GM12878 (cell line): ENCODE results near the gene IL26. TPM values are rescaled to one million over a fixed set of nuclear protein-coding genes. Genes with fewer than 3 reads are reported as not detected.

Experiments used
- TCF12 ChIP-seq: IDR thresholded peaks from 2 replicates; pipeline ENCODE4 v1.6.1; 2011; ENCODE audit warnings: low read depth, mild to moderate bottlenecking, low read length
- ZNF217 ChIP-seq: fragments of 450-650 bp; IDR thresholded peaks from 2 replicates; pipeline ENCODE4 v1.6.1; 2017; ENCODE audit warnings: antibody characterized with exemption, mild to moderate bottlenecking
- polyA plus RNA-seq, 11 experiments: library from polyadenylated mRNA; depleted of rRNA in 4 of 11; unstranded in 6 of 11; stranded (reverse) in 5 of 11; fragments of >200 nt; fragmentation: Nextera tagmentation in 4 of 11; fragmentation: Illumina TruSeq in 1 of 11; extraction: Ambion mirVana in 4 of 11; extraction: Trizol in 1 of 11; gene quantifications; 1 replicate in 1 of 11; 2 replicates in 10 of 11; pipeline versions ENCODE4 v1.2.1 to v1.2.3, GENCODE V29; 2011 to 2016; ENCODE audit warnings: inconsistent platforms in 2 of 11, missing spikeins in 2 of 11, low read depth in 1 of 11
- total RNA-seq, 4 experiments: library from RNA; depleted of rRNA in 3 of 4; stranded (reverse); fragments of >200 nt in 3 of 4; fragmentation: Illumina TruSeq in 1 of 4; extraction: Trizol in 1 of 4; gene quantifications; 2 replicates each; pipeline versions ENCODE4 v1.2.1 to v1.2.3, GENCODE V29; 2013 to 2021
- TF ChIP-seq, protein P1 (sequence below): fragments of 450-650 bp; IDR thresholded peaks from 2 replicates; pipeline ENCODE4 v1.6.1; 2014; ENCODE audit warnings: mild to moderate bottlenecking
- TF ChIP-seq, protein P2 (sequence below): fragments of 450-650 bp; IDR thresholded peaks from 2 replicates; pipeline ENCODE4 v1.6.1; 2017; ENCODE audit warnings: mild to moderate bottlenecking

IL26 gene
- total and polyA plus RNA-seq, 10 of the 15 experiments (the other 5 are each of a cell fraction or from before 2014, with no cell fraction given), result not detected

GRCh38 chr12:68154779-68155178, 70.8 kb downstream of the IL26 start (continued):
- TF ChIP-seq, protein P1, sequence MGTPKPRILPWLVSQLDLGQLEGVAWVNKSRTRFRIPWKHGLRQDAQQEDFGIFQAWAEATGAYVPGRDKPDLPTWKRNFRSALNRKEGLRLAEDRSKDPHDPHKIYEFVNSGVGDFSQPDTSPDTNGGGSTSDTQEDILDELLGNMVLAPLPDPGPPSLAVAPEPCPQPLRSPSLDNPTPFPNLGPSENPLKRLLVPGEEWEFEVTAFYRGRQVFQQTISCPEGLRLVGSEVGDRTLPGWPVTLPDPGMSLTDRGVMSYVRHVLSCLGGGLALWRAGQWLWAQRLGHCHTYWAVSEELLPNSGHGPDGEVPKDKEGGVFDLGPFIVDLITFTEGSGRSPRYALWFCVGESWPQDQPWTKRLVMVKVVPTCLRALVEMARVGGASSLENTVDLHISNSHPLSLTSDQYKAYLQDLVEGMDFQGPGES, result no peak
- TF ChIP-seq TCF12 (no peak), ZNF217 (no peak)
- TF ChIP-seq, protein P2, sequence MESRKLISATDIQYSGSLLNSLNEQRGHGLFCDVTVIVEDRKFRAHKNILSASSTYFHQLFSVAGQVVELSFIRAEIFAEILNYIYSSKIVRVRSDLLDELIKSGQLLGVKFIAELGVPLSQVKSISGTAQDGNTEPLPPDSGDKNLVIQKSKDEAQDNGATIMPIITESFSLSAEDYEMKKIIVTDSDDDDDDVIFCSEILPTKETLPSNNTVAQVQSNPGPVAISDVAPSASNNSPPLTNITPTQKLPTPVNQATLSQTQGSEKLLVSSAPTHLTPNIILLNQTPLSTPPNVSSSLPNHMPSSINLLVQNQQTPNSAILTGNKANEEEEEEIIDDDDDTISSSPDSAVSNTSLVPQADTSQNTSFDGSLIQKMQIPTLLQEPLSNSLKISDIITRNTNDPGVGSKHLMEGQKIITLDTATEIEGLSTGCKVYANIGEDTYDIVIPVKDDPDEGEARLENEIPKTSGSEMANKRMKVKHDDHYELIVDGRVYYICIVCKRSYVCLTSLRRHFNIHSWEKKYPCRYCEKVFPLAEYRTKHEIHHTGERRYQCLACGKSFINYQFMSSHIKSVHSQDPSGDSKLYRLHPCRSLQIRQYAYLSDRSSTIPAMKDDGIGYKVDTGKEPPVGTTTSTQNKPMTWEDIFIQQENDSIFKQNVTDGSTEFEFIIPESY, result no peak
- TF ChIP-seq, all 136 proteins: peak for 0

Other genes starting within 250 kb of the IL26 start
- 1.1 and 1.3 TPM in 2 replicates for gene IFNG-AS1, start 236.4 kb downstream of the IL26 start, total RNA-seq (2014; rRNA removed)
- 1.9 and 2.5 TPM in 2 replicates for gene IFNG-AS1, start 236.4 kb downstream of the IL26 start, total RNA-seq (2014; rRNA removed; fragmentation: Illumina TruSeq; extraction: Trizol)
- 1.1 and 1.3 TPM in 2 replicates for gene IFNG-AS1, start 236.4 kb downstream of the IL26 start, total RNA-seq (2021)
- 1.9 and 3.0 TPM in 2 replicates for gene IFNG-AS1, start 236.4 kb downstream of the IL26 start, polyA plus RNA-seq (2011; rRNA removed)
- gene IFNG-AS1, start 236.4 kb downstream of the IL26 start, polyA plus RNA-seq (2014; fragmentation: Illumina TruSeq; extraction: Trizol), result 1.6 and 2.1 TPM in 2 replicates
- gene IFNG-AS1, start 236.4 kb downstream of the IL26 start, polyA plus RNA-seq (2014; fragmentation: Nextera tagmentation; extraction: Ambion mirVana), result 1 to 10 TPM; 1.4 to 1.8 TPM
- 0.72 and 1.0 TPM in 2 replicates for gene IFNG-AS1, start 236.4 kb downstream of the IL26 start, polyA plus RNA-seq (2014; rRNA removed)
- under 1 TPM; 0.40 to 0.89 TPM for gene IFNG-AS1, start 236.4 kb downstream of the IL26 start, polyA plus RNA-seq (2016; fragmentation: Nextera tagmentation; extraction: Ambion mirVana)
- gene IFNG, start 66.1 kb downstream of the IL26 start, total RNA-seq (2014; rRNA removed), result 0.11 and 0.17 TPM in 2 replicates
- gene IFNG, start 66.1 kb downstream of the IL26 start, total RNA-seq (2014; rRNA removed; fragmentation: Illumina TruSeq; extraction: Trizol), result 0.14 TPM in 1 of 2 replicates, not detected in the other
- gene IFNG, start 66.1 kb downstream of the IL26 start, total RNA-seq (2021), result 0.28 and 0.69 TPM in 2 replicates
- gene IFNG, start 66.1 kb downstream of the IL26 start, polyA plus RNA-seq (2011; rRNA removed), result 1.4 and 2.5 TPM in 2 replicates
- 0.10 and 0.36 TPM in 2 replicates for gene IFNG, start 66.1 kb downstream of the IL26 start, polyA plus RNA-seq (2014; fragmentation: Illumina TruSeq; extraction: Trizol)
- gene IFNG, start 66.1 kb downstream of the IL26 start, polyA plus RNA-seq (2014; fragmentation: Nextera tagmentation; extraction: Ambion mirVana), result under 1 TPM; 0.23 to 0.66 TPM
- gene IFNG, start 66.1 kb downstream of the IL26 start, polyA plus RNA-seq (2014; rRNA removed), result 0.10 and 0.54 TPM in 2 replicates
- under 1 TPM in 1 of 2 experiments, not detected in 1; 0.23 TPM for gene IFNG, start 66.1 kb downstream of the IL26 start, polyA plus RNA-seq (2016; fragmentation: Nextera tagmentation; extraction: Ambion mirVana)
- gene IL22, start 27.8 kb upstream of the IL26 start, total RNA-seq (2014; rRNA removed), result not detected in 2 replicates
- not detected in 2 replicates for gene IL22, start 27.8 kb upstream of the IL26 start, total RNA-seq (2014; rRNA removed; fragmentation: Illumina TruSeq; extraction: Trizol)
- not detected in 2 replicates for gene IL22, start 27.8 kb upstream of the IL26 start, total RNA-seq (2021)
- gene IL22, start 27.8 kb upstream of the IL26 start, polyA plus RNA-seq (2011; rRNA removed), result not detected in 2 replicates
- not detected in 2 replicates for gene IL22, start 27.8 kb upstream of the IL26 start, polyA plus RNA-seq (2014; fragmentation: Illumina TruSeq; extraction: Trizol)
- gene IL22, start 27.8 kb upstream of the IL26 start, polyA plus RNA-seq (2014; fragmentation: Nextera tagmentation; extraction: Ambion mirVana), result not detected
- not detected in 2 replicates for gene IL22, start 27.8 kb upstream of the IL26 start, polyA plus RNA-seq (2014; rRNA removed)
- gene IL22, start 27.8 kb upstream of the IL26 start, polyA plus RNA-seq (2016; fragmentation: Nextera tagmentation; extraction: Ambion mirVana), result not detected
- 17.1 and 19.8 TPM in 2 replicates for gene MDM1, start 106.6 kb upstream of the IL26 start, total RNA-seq (2014; rRNA removed)
- gene MDM1, start 106.6 kb upstream of the IL26 start, total RNA-seq (2014; rRNA removed; fragmentation: Illumina TruSeq; extraction: Trizol), result 20.9 and 22.5 TPM in 2 replicates
- 14.6 and 16.3 TPM in 2 replicates for gene MDM1, start 106.6 kb upstream of the IL26 start, total RNA-seq (2021)
- 23.4 and 35.5 TPM in 2 replicates for gene MDM1, start 106.6 kb upstream of the IL26 start, polyA plus RNA-seq (2011; rRNA removed)
- gene MDM1, start 106.6 kb upstream of the IL26 start, polyA plus RNA-seq (2014; fragmentation: Illumina TruSeq; extraction: Trizol), result 21.1 and 23.8 TPM in 2 replicates
- 10 to 100 TPM; 10.1 to 10.6 TPM for gene MDM1, start 106.6 kb upstream of the IL26 start, polyA plus RNA-seq (2014; fragmentation: Nextera tagmentation; extraction: Ambion mirVana)
- gene MDM1, start 106.6 kb upstream of the IL26 start, polyA plus RNA-seq (2014; rRNA removed), result 15.6 and 16.1 TPM in 2 replicates
- gene MDM1, start 106.6 kb upstream of the IL26 start, polyA plus RNA-seq (2016; fragmentation: Nextera tagmentation; extraction: Ambion mirVana), result 10 to 100 TPM; 15.9 to 25.3 TPM